Cardiac muscle cell (in vitro differentiated cells and primary cell): ENCODE data around the gene MEGF11. TPM values are rescaled to one million over a fixed set of nuclear protein-coding genes. Genes with fewer than 3 reads are reported as not detected.

Experiments used
- DNase-seq, 2 donors: peaks; one replicate each; pipeline versions ENCODE4 v3.0.0 to v3.0.0-alpha.2; 2010 to 2017; ENCODE audit warnings: low read depth in 1 of 2, low spot score in 1 of 2
- H3K27ac ChIP-seq: fragments of 200-600 bp; sonication (generic); 2 replicates; pipeline ENCODE4 v1.5.1; 2016
- H3K27me3 ChIP-seq: fragments of 200-600 bp; sonication (generic); 2 replicates; pipeline ENCODE4 v1.6.0; 2016; ENCODE audit warnings: control low read depth
- H3K36me3 ChIP-seq: fragments of 200-600 bp; sonication (generic); 2 replicates; pipeline ENCODE4 v1.5.1; 2016; ENCODE audit warnings: control low read depth
- H3K4me1 ChIP-seq: fragments of 200-600 bp; sonication (generic); 2 replicates; pipeline ENCODE4 v1.8.1; 2017; ENCODE audit warnings: low read depth, mild to moderate bottlenecking, mixed run types
- H3K4me3 ChIP-seq: fragments of 200-600 bp; sonication (generic); 2 replicates; pipeline ENCODE4 v1.5.1; 2016; ENCODE audit warnings: mild to moderate bottlenecking
- H3K9me3 ChIP-seq: fragments of 200-600 bp; sonication (generic); 2 replicates; pipeline ENCODE4 v1.5.1; 2017; ENCODE audit warnings: low read depth, mild to moderate bottlenecking, control low read depth
- polyA plus RNA-seq: library from polyadenylated mRNA; unstranded; fragments of >200 nt; fragmentation: Nextera tagmentation; extraction: Ambion mirVana; gene quantifications from 2 replicates; pipeline ENCODE4 v1.2.1, GENCODE V29; 2016
- total RNA-seq: library from RNA; depleted of rRNA; stranded (reverse); fragments of >200 nt; gene quantifications from 2 replicates; pipeline ENCODE4 v1.2.3, GENCODE V29; 2016
- TF ChIP-seq, protein P1 (sequence below): IDR thresholded peaks from 2 replicates; pipeline ENCODE4 v1.5.1; 2012; ENCODE audit warnings: low read depth, mild to moderate bottlenecking, low read length

Gene MEGF11
- total and polyA plus RNA-seq, 2 experiments from 2014 or later, result 0.30 TPM; not detected in 1

DNA sequence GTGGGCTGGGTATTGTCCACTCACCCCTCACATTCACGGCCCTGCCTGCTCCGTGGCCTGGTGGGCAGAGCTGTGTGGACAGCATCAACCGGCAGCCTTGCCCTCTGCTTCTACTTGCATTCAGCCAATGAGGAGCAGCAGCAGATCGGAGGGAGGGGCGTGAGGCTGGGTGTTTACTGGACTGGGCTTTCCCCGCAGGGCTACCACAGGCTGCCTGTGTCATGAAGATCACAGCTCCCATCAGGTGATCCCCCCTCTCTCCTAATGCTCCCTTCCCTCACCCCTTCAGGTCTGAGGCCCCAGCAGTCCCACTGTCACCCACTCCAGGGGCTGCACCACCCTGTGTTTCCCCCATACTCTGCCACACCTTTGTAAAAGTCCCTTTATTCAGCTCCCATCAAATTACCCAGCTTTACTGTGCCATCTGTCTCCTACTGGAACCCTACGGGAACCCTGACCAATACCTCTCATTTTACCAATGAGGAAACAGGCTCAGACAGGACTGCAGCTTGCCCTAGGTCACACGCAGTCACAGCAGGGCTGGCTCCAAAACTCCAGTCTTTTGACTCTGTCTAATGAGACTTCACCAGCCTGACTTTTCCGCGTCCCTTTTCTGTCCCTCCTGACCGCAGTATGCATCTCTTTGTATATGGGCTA, 81.1 kb downstream of the MEGF11 start:
- no peaks in the 10 kb centered on the region for H3K9me3 ChIP-seq
- TF ChIP-seq, protein P1, sequence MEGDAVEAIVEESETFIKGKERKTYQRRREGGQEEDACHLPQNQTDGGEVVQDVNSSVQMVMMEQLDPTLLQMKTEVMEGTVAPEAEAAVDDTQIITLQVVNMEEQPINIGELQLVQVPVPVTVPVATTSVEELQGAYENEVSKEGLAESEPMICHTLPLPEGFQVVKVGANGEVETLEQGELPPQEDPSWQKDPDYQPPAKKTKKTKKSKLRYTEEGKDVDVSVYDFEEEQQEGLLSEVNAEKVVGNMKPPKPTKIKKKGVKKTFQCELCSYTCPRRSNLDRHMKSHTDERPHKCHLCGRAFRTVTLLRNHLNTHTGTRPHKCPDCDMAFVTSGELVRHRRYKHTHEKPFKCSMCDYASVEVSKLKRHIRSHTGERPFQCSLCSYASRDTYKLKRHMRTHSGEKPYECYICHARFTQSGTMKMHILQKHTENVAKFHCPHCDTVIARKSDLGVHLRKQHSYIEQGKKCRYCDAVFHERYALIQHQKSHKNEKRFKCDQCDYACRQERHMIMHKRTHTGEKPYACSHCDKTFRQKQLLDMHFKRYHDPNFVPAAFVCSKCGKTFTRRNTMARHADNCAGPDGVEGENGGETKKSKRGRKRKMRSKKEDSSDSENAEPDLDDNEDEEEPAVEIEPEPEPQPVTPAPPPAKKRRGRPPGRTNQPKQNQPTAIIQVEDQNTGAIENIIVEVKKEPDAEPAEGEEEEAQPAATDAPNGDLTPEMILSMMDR, result no peak
- H3K27ac ChIP-seq, result no peak overlapping the region
- DNase-seq, result peak in 1 of 2 donors; percentile 23
- no peaks in the 10 kb centered on the region for H3K4me1 ChIP-seq
- no peaks in the 10 kb centered on the region for H3K36me3 ChIP-seq
- no peak overlapping the region for H3K4me3 ChIP-seq
- H3K27me3 ChIP-seq, result no peaks in the 10 kb centered on the region

DNA sequence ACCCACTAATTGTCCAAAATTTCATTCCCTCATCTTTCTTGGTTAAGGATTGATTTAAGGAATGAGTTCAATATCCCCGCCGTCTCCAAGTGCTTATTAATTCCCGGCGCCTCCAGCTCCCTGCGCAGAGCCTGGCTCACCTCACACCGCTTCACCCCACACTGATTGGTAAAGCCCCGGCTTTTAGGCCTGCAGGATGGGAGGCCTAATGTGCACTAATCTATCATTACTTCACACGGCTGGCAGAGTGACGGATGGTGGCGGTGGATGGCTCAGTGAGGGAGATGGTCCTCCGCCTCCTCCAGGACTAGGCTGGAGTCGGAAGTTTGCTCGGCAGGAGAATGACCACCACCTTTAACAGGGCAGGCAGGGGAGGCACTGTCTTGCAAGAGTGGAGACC, 81.7 kb downstream of the MEGF11 start:
- Histone ChIP-seq H3K36me3 (no peaks in the 10 kb centered on the region), H3K27me3 (no peaks in the 10 kb centered on the region), H3K27ac (no peak overlapping the region), H3K9me3 (no peaks in the 10 kb centered on the region), H3K4me1 (no peaks in the 10 kb centered on the region), H3K4me3 (no peak overlapping the region)
- no peak for DNase-seq
- TF ChIP-seq, protein P1, result no peak

DNA sequence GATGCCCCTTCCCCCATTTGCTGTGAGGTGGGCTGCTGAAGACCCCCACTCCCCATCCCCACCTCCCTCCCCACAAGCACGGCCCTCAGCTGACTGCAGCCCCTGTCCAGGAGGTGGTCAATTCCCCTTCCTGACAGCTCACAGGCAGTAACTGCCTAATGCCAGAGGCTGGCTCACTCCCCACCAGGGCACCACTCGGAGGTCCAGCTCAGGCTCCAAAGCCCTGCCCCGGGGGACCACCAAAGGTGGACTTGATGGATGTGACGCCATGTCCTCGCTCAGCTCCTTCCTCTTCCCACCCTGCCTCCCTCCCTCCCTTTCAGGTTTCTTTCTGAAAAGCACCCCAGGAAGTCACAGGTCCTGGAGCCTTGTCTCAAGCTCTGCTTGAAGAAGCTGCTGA, 82.8 kb downstream of the MEGF11 start:
- Histone ChIP-seq H3K4me3 (no peak overlapping the region), H3K36me3 (no peaks in the 10 kb centered on the region), H3K27ac (no peak overlapping the region), H3K27me3 (no peaks in the 10 kb centered on the region), H3K4me1 (no peaks in the 10 kb centered on the region), H3K9me3 (no peaks in the 10 kb centered on the region)
- TF ChIP-seq, protein P1, result no peak
- DNase-seq, result no peak

GRCh38 chr15:66170042-66170441, 83.5 kb downstream of the MEGF11 start:
- Histone ChIP-seq H3K9me3 (no peaks in the 10 kb centered on the region), H3K27ac (no peak overlapping the region), H3K27me3 (no peaks in the 10 kb centered on the region), H3K4me3 (no peak overlapping the region), H3K36me3 (no peaks in the 10 kb centered on the region), H3K4me1 (no peaks in the 10 kb centered on the region)
- TF ChIP-seq, protein P1, result no peak
- DNase-seq, result no peak

DNA sequence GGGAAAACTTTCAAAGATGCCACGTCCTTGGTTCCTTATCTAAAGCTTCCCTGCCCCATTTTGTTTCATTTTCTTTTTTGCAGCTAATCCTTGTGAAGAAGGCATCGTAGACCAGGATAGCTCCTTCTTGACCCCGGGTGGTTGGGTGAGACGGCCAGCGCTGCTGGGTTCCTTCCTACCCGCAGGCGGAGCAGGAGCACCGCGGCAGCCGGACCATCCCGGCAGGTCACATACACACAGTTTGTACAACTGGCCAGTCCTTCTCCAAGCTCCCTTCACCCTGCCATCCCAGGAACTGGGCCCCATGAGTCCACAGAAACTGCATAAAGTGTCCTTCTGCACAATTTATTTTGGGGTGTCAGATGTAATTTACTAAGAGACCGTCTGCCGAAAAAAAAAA, 83.9 kb downstream of the MEGF11 start:
- Histone ChIP-seq H3K27me3 (no peaks in the 10 kb centered on the region), H3K36me3 (no peaks in the 10 kb centered on the region), H3K9me3 (no peaks in the 10 kb centered on the region), H3K4me3 (no peak overlapping the region), H3K4me1 (no peaks in the 10 kb centered on the region), H3K27ac (no peak overlapping the region)
- TF ChIP-seq, protein P1, result no peak
- no peak for DNase-seq
